Osteoblast (primary cell): ENCODE results near the gene SLC1A7. TPM values are rescaled to one million over a fixed set of nuclear protein-coding genes. Genes with fewer than 3 reads are reported as not detected.
A peak's percentile ranks its signal among the peaks of the same experiment; 100 is the strongest.

Source experiments
- DNase-seq: peaks from one replicate; pipeline ENCODE4 v3.0.0; 2011; ENCODE audit warnings: low spot score, mixed read lengths; ENCODE audit not compliant: insufficient read length; ENCODE audit errors: missing footprints
- H2AFZ ChIP-seq: 2 replicates; pipeline ENCODE4 v1.6.0; 2011; ENCODE audit warnings: mild to moderate bottlenecking, low read length
- H3K27ac ChIP-seq: 2 replicates; pipeline ENCODE4 v1.5.1; 2011; ENCODE audit warnings: mild to moderate bottlenecking, low read depth, low read length, moderate library complexity
- H3K27me3 ChIP-seq: 2 replicates; pipeline ENCODE4 v1.6.0; 2012; ENCODE audit warnings: mild to moderate bottlenecking, control low read depth, inconsistent platforms, low read length, moderate library complexity; ENCODE audit not compliant: insufficient read depth
- H3K36me3 ChIP-seq: 2 replicates; pipeline ENCODE4 v1.5.1; 2011; ENCODE audit warnings: mild to moderate bottlenecking, low read length, control low read depth, moderate library complexity; ENCODE audit not compliant: insufficient read depth
- H3K4me1 ChIP-seq: 2 replicates; pipeline ENCODE4 v1.5.1; 2011; ENCODE audit warnings: mild to moderate bottlenecking, low read length, control low read depth, moderate library complexity; ENCODE audit not compliant: insufficient read depth
- H3K4me2 ChIP-seq: 2 replicates; pipeline ENCODE4 v1.6.0; 2011; ENCODE audit warnings: mild to moderate bottlenecking, low read length; ENCODE audit not compliant: insufficient read depth
- H3K4me3 ChIP-seq: fragments of 200-600 bp; sonication (generic); 3 replicates; pipeline ENCODE4 v1.5.1; 2012; ENCODE audit warnings: mild to moderate bottlenecking, low read length, inconsistent platforms; ENCODE audit not compliant: insufficient read depth
- H3K79me2 ChIP-seq: 2 replicates; pipeline ENCODE4 v1.6.0; 2012; ENCODE audit warnings: mild to moderate bottlenecking, low read length, control low read depth, inconsistent platforms; ENCODE audit not compliant: insufficient read depth
- H3K9me3 ChIP-seq: 2 replicates; pipeline ENCODE4 v1.5.1; 2011; ENCODE audit warnings: low read depth, low read length, control low read depth
- H4K20me1 ChIP-seq: 2 replicates; pipeline ENCODE4 v1.6.0; 2012; ENCODE audit warnings: mild to moderate bottlenecking, low read length, control low read depth; ENCODE audit not compliant: insufficient read depth
- CTCF ChIP-seq: IDR thresholded peaks from 2 replicates; pipeline ENCODE4 v1.5.1; 2011; ENCODE audit warnings: mild to moderate bottlenecking, low read depth, low read length, moderate library complexity; ENCODE audit errors: extremely low read depth
- total RNA-seq: library from RNA; depleted of rRNA; stranded (reverse); fragments of >200 nt; gene quantifications from 2 replicates; pipeline ENCODE4 v1.2.3, GENCODE V29; 2012

The SLC1A7 gene
- total RNA-seq, 1 donor: 0.36 TPM

DNA sequence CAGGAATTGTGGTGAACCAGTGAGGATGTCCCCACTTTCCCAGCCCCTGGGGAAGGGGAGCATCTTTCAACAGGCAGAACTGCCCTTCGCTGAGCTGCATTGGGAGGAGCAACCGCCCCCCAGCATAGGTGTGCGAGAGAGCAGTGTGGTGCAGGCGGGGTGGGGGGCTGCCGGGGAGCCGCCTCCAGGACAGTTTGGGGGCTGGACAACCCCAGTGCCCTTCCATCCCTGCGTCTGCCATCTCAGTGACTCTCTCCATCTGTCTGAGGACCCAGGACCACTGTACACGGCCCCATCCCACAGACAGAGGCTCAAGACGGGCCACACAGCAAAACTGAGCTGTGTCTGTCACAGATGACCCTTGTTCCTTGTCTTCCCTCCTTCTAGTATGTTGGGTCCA is 66.3 kb downstream of the SLC1A7 start:
- no peaks in the 10 kb centered on the region for H3K4me1 ChIP-seq
- no peak overlapping the region for H2AFZ ChIP-seq
- H3K4me3 ChIP-seq: no peak overlapping the region
- no peaks in the 10 kb centered on the region for H3K27me3 ChIP-seq
- H4K20me1 ChIP-seq: no peaks in the 10 kb centered on the region
- peak; percentile 71 for DNase-seq
- no peak for TF ChIP-seq CTCF
- no peaks in the 10 kb centered on the region for H3K79me2 ChIP-seq
- no peak overlapping the region for H3K4me2 ChIP-seq
- H3K9me3 ChIP-seq: no peaks in the 10 kb centered on the region
- no peaks in the 10 kb centered on the region for H3K36me3 ChIP-seq
- no peak overlapping the region for H3K27ac ChIP-seq

DNA sequence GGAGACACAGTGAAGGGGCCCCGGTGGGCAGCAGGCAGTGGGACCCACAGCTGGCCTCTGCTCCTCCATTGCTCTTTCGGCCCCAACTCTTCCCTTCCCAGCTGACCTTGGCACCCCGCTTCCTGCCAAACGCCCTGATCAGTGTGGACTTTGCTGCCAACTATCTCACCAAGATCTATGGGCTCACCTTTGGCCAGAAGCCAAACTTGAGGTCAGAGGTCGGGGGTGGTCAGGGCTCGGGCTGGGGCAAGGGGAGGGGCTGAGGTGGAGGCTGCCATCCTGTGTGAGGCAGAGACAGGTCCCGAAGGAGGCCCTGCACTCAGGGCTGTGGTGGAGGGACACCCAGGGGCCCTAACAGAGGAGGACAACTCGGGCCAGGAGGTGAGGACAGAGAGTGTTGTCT is 66.7 kb downstream of the SLC1A7 start:
- no peak for TF ChIP-seq CTCF
- no peaks in the 10 kb centered on the region for H3K9me3 ChIP-seq
- no peak overlapping the region for H3K4me3 ChIP-seq
- H3K4me2 ChIP-seq: no peak overlapping the region
- DNase-seq: no peak
- no peaks in the 10 kb centered on the region for H3K36me3 ChIP-seq
- no peaks in the 10 kb centered on the region for H3K4me1 ChIP-seq
- H3K27me3 ChIP-seq: no peaks in the 10 kb centered on the region
- H3K27ac ChIP-seq: no peak overlapping the region
- H4K20me1 ChIP-seq: no peaks in the 10 kb centered on the region
- no peaks in the 10 kb centered on the region for H3K79me2 ChIP-seq
- H2AFZ ChIP-seq: no peak overlapping the region

- Histone ChIP-seq H2AFZ (no peak overlapping the region), H3K27ac (no peak overlapping the region), H3K79me2 (no peaks in the 10 kb centered on the region), H4K20me1 (no peaks in the 10 kb centered on the region), H3K9me3 (no peaks in the 10 kb centered on the region), H3K4me1 (no peaks in the 10 kb centered on the region), H3K36me3 (no peaks in the 10 kb centered on the region), H3K27me3 (no peaks in the 10 kb centered on the region), H3K4me2 (no peak overlapping the region), H3K4me3 (no peak overlapping the region)
- no peak for TF ChIP-seq CTCF
- DNase-seq: peak; percentile 81
Observed at GRCh38 chr1:53075206-53075605, 67.2 kb downstream of the SLC1A7 start.

DNA sequence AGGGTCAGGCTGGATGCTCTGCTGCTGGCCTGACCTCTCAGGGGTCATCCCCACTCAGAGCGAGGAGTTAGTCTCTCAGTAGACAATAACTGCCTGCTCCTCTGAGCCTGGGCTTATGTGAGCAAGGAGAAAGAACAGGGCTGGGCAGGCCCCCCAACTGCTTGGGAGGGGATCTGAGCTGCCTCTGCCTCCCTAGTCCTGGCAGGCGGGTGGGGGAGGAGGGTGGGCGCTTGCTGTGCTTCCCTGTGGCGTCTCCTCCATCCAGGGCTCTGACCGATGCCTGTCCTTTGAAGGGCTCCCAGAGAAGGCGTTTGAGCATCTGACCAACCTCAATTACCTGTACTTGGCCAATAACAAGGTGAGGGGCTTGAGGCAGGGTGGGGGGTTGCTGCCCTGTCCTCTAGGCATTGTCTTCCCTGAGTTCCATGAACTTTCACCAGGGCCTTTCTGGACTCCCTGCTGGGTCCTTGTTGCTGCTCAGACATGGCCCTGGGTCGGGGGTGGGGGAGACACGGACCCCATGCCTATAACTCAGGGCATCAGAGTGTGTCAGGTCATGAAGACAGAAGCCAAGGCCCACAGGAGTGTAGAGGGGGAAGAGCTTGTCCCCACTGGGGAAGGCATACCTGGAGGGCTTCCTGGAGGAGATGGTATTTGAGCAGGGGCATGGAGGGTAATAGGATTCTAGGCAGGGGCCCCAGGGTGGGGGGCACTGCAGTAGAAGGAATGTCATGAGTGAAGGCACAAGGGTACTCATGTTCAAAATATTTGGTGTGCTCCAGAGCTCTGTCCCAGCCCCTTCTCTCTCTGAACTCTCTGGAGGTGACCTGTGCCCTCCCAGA is 67.9 kb downstream of the SLC1A7 start:
- Histone ChIP-seq H3K4me1 (no peaks in the 10 kb centered on the region), H3K36me3 (no peaks in the 10 kb centered on the region), H3K27ac (no peak overlapping the region), H3K9me3 (no peaks in the 10 kb centered on the region), H3K4me2 (no peak overlapping the region), H3K4me3 (no peak overlapping the region), H2AFZ (no peak overlapping the region), H4K20me1 (no peaks in the 10 kb centered on the region), H3K27me3 (no peaks in the 10 kb centered on the region), H3K79me2 (no peaks in the 10 kb centered on the region)
- TF ChIP-seq CTCF: no peak
- DNase-seq: peak; percentile 58
